Right atrium auricular region (tissue), 2 donors: ENCODE data around the gene IL1A. TPM values are rescaled to one million over a fixed set of nuclear protein-coding genes. Genes with fewer than 3 reads are reported as not detected.

ENCODE experiments used
- total RNA-seq, 2 donors: library from RNA; depleted of rRNA; stranded (reverse); fragments of >200 nt; gene quantifications; one replicate each; pipeline ENCODE4 v1.1.0, GENCODE V29; 2016

IL1A gene
- total RNA-seq, 2 donors from 2014 or later = not detected

Other genes with a start within 250 kb of the IL1A start
- gene POLR1B, start 242.0 kb downstream of the IL1A start, total RNA-seq = 1 to 10 TPM; 5.7 to 6.8 TPM
- gene CHCHD5, start 199.9 kb downstream of the IL1A start, total RNA-seq = 10 to 100 TPM; 27.4 to 29.4 TPM
- 10 to 100 TPM; 16.8 to 19.7 TPM for gene SLC20A1, start 138.6 kb downstream of the IL1A start, total RNA-seq
- not detected for gene NT5DC4, start 63.5 kb downstream of the IL1A start, total RNA-seq
- gene CKAP2L, start 19.9 kb downstream of the IL1A start, total RNA-seq = under 1 TPM in 1 of 2 donors, not detected in 1; 0.82 TPM
- 1 to 10 TPM; 1.0 to 2.6 TPM for gene IL1B, start 52.3 kb upstream of the IL1A start, total RNA-seq
- gene IL37, start 126.7 kb upstream of the IL1A start, total RNA-seq = not detected
- not detected for gene IL36G, start 193.5 kb upstream of the IL1A start, total RNA-seq
- not detected for gene IL36A, start 221.0 kb upstream of the IL1A start, total RNA-seq